HG02884 (cell line): Measurements from ENCODE around the gene SLC16A10.
"Not testable (repeated sequence)": the region's sequence is repeated elsewhere in the genome, so short reads cannot be mapped to it uniquely, and the experiment has no call there.

Experiments used
- ATAC-seq: cut with Tn5 transposase; IDR thresholded peaks from one replicate; pipeline ENCODE4 v1.9.1; 2021; ENCODE audit warnings: mild to moderate bottlenecking, moderate library complexity; ENCODE audit not compliant: unreplicated experiment

SLC16A10 gene

GRCh38 chr6:111087106-111087835 is at the start of gene SLC16A10:
SLC16A10 (plus strand) TSS chr6:111087503; CDS start chr6:111087753, 250 bp downstream.
- peak; percentile 81 for ATAC-seq

GRCh38 chr6:111038534-111039252 is 48.6 kb upstream of the SLC16A10 start:
- ATAC-seq, result peak; percentile 84

- ATAC-seq, result no peak
Measured at GRCh38 chr6:111041917-111042316, 45.4 kb upstream of the SLC16A10 start.

- no peak for ATAC-seq
Measured at GRCh38 chr6:111047244-111047643, 40.1 kb upstream of the SLC16A10 start.

GRCh38 chr6:111050261-111051023 is 36.9 kb upstream of the SLC16A10 start:
- no peak for ATAC-seq

GRCh38 chr6:111052171-111052570 is 35.1 kb upstream of the SLC16A10 start:
- ATAC-seq, result no peak

- ATAC-seq, result peak; percentile 63
Measured at GRCh38 chr6:111057074-111057752, 30.1 kb upstream of the SLC16A10 start.

GRCh38 chr6:111061508-111061907 is 25.8 kb upstream of the SLC16A10 start:
- ATAC-seq, result no peak

GRCh38 chr6:111061985-111062384 is 25.3 kb upstream of the SLC16A10 start:
- not testable (repeated sequence) for ATAC-seq

- not testable (repeated sequence) for ATAC-seq
Measured at GRCh38 chr6:111062860-111063259, 24.4 kb upstream of the SLC16A10 start.

GRCh38 chr6:111068109-111068865 is 19.0 kb upstream of the SLC16A10 start:
- no peak for ATAC-seq

GRCh38 chr6:111068866-111069234 is 18.5 kb upstream of the SLC16A10 start:
- ATAC-seq, result no peak

- ATAC-seq, result no peak
Measured at GRCh38 chr6:111069382-111070104, 17.8 kb upstream of the SLC16A10 start.

GRCh38 chr6:111070105-111071005 is 16.9 kb upstream of the SLC16A10 start:
- ATAC-seq, result no peak

- no peak for ATAC-seq
Measured at GRCh38 chr6:111072801-111073360, 14.4 kb upstream of the SLC16A10 start.

GRCh38 chr6:111074311-111074710 is 13.0 kb upstream of the SLC16A10 start:
- no peak for ATAC-seq

- no peak for ATAC-seq
Measured at GRCh38 chr6:111076024-111076695, 11.1 kb upstream of the SLC16A10 start.

- ATAC-seq, result no peak
Measured at GRCh38 chr6:111080698-111081097, 6.6 kb upstream of the SLC16A10 start.
